Sigmoid colon (tissue), 7 donors: ENCODE data around the gene OR8K3. TPM values are rescaled to one million over a fixed set of nuclear protein-coding genes. Genes with fewer than 3 reads are reported as not detected.

ENCODE experiments used
- DNase-seq: peaks from one replicate; pipeline ENCODE4 v3.0.0-alpha.2; 2019
- H3K27ac ChIP-seq, 4 donors: fragments of 200-600 bp; sonication (generic); one replicate each; pipeline ENCODE4 v1.5.1; 2016 to 2019; ENCODE audit warnings: mild to moderate bottlenecking in 1 of 4
- H3K27me3 ChIP-seq, 3 donors: fragments of 200-600 bp; sonication (generic); one replicate each; pipeline ENCODE4 v1.5.1; 2019; ENCODE audit warnings: mild to moderate bottlenecking in 1 of 3
- H3K36me3 ChIP-seq, 4 donors: fragments of 200-600 bp; sonication (generic); one replicate each; pipeline ENCODE4 v1.5.1; 2016 to 2019
- H3K4me1 ChIP-seq, 4 donors: fragments of 200-600 bp; sonication (generic); one replicate each; pipeline ENCODE4 v1.5.1; 2017 to 2019
- H3K4me3 ChIP-seq, 4 donors: fragments of 200-600 bp; sonication (generic); one replicate each; pipeline ENCODE4 v1.5.1; 2017 to 2019; ENCODE audit warnings: mild to moderate bottlenecking in 2 of 4, moderate library complexity in 1 of 4
- H3K9me3 ChIP-seq, 4 donors: fragments of 200-600 bp in 3 of 4; sonication (generic) in 3 of 4; one replicate each; pipeline versions ENCODE4 v1.5.1 to v1.6.1; 2013 to 2019
- EP300 ChIP-seq, 4 donors: sonication (generic); formaldehyde crosslinking; IDR thresholded peaks; one replicate each; pipeline ENCODE4 v1.6.1; 2017; ENCODE audit warnings: antibody characterized with exemption in 4 of 4
- POLR2A ChIP-seq, 2 donors: fragments of 450-650 bp; IDR thresholded peaks; one replicate each; pipeline ENCODE4 v1.6.1; 2016; ENCODE audit warnings: antibody characterized with exemption in 2 of 2, mild to moderate bottlenecking in 2 of 2, moderate library complexity in 2 of 2
- POLR2AphosphoS5 ChIP-seq, 4 donors: sonication (generic); formaldehyde crosslinking; IDR thresholded peaks; one replicate each; pipeline ENCODE4 v1.6.1; 2017; ENCODE audit warnings: antibody characterized with exemption in 4 of 4
- WGBS, 2 donors: extraction: QIAGEN DNeasy Blood & Tissue Kit; methylation state at CpG; one replicate each; pipeline ENCODE4 v1.1.7; 2013; 5-methylcytosine and 5-hydroxymethylcytosine counted together
- intact Hi-C: fragments of 100-400 bp; cut with DNase I; formaldehyde crosslinking; loops from one replicate; pipeline ENCODE4 v1.15.1; 2023
- polyA plus RNA-seq, 3 donors: library from polyadenylated mRNA; stranded (reverse); fragments of 200-250 nt; gene quantifications; one replicate each; pipeline ENCODE4 v1.2.3, GENCODE V29; 2013
- total RNA-seq, 4 donors: library from RNA; depleted of rRNA; stranded (reverse); fragments of >200 nt; gene quantifications; one replicate each; pipeline ENCODE4 v1.1.0, GENCODE V29; 2016
- TF ChIP-seq, protein P1 (sequence below), 4 experiments: fragments of 450-650 bp in 3 of 4; fragments of 200-600 bp in 1 of 4; IDR thresholded peaks; one replicate each; pipeline ENCODE4 v1.5.1; 2016 to 2019; ENCODE audit warnings: antibody characterized with exemption in 4 of 4, mild to moderate bottlenecking in 3 of 4, moderate library complexity in 2 of 4
- donor health status: healthy with polysubstance abuse.
- donor health status: Bipolar disorder and iron deficiency.
- donor health status: healthy.

OR8K3 gene
- total and polyA plus RNA-seq, 7 donors: not detected

DNA sequence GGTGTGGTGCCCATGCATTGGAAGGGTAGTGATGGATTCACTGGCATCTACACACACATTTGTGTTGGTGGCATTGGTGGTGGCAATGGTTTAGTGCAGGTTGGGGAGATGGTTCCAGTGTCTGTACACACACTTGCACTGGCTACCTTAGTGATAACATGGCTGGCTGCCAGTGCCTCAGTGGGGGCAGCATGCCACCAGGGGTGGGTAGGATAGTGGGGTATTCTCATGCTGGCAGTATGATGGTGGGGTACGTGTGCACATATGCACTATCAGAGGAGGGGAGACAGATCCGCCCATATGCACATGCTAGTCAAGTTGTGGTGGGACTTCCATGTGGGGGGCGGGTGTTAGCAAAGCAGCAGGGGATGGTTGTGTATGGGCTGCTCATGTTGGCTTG, 7.1 kb upstream of the OR8K3 start:
- Histone ChIP-seq H3K27ac (no peak overlapping the region), H3K4me1 (no peaks in the 10 kb centered on the region), H3K4me3 (no peak overlapping the region), H3K27me3 (no peaks in the 10 kb centered on the region), H3K9me3 (peaks cover 0 to 3% (median 0%) of the 10 kb centered on the region in 4 donors), H3K36me3 (no peaks in the 10 kb centered on the region)
- intact Hi-C loops: no loop called here
- TF ChIP-seq POLR2AphosphoS5 (IDR thresholded peaks at IDR 0.05) (no peak), EP300 (IDR thresholded peaks at IDR 0.05) (no peak), POLR2A (IDR thresholded peaks at IDR 0.05) (no peak)
- TF ChIP-seq, protein P1, sequence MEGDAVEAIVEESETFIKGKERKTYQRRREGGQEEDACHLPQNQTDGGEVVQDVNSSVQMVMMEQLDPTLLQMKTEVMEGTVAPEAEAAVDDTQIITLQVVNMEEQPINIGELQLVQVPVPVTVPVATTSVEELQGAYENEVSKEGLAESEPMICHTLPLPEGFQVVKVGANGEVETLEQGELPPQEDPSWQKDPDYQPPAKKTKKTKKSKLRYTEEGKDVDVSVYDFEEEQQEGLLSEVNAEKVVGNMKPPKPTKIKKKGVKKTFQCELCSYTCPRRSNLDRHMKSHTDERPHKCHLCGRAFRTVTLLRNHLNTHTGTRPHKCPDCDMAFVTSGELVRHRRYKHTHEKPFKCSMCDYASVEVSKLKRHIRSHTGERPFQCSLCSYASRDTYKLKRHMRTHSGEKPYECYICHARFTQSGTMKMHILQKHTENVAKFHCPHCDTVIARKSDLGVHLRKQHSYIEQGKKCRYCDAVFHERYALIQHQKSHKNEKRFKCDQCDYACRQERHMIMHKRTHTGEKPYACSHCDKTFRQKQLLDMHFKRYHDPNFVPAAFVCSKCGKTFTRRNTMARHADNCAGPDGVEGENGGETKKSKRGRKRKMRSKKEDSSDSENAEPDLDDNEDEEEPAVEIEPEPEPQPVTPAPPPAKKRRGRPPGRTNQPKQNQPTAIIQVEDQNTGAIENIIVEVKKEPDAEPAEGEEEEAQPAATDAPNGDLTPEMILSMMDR (IDR thresholded peaks at IDR 0.05): no peak
- DNase-seq: no peak
- WGBS, 2 donors: 88 to 90% methylated on average over 3 of the region's 3 CpGs

DNA sequence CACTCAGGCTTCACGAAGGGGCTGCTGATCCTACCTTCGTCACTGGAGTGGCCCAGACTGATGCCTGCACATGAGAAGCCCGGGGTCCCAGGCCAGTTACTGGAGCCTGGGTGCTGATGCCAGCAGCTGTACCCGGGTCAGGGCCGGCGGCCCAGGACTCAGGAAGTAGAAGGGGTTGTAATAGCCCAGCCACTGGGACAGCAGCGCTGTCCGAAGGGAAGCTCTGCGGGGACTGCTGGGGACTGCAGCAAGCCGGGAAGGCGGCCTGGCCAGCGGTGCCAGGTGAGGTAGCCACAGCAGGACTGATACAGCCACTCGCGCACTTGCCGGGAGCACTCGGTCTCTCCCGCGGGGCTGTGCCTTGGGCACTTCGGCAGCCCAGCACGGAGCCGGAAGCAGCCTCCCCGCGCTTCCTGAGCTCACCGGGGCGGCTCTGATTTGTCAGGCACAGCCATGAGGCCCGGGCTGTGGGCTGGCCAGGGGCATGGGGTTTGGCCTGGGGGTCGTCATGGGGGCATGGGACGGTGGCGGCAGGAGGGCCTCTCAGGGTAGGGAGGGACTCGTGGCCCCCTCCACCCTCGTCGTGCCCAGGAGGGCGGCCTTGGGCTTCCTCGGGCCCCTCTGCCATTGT, 17.0 kb downstream of the OR8K3 start:
- intact Hi-C loops: no loop called here
- TF ChIP-seq, protein P1 (IDR thresholded peaks at IDR 0.05): no peak
- TF ChIP-seq POLR2AphosphoS5 (IDR thresholded peaks at IDR 0.05) (no peak), EP300 (IDR thresholded peaks at IDR 0.05) (no peak), POLR2A (IDR thresholded peaks at IDR 0.05) (no peak)
- DNase-seq: no peak
- H3K27ac ChIP-seq: no peak overlapping the region
- H3K4me1 ChIP-seq: no peaks in the 10 kb centered on the region
- WGBS, 2 donors: 93 to 95% methylated on average over 34 of the region's 34 CpGs
- no peaks in the 10 kb centered on the region for H3K9me3 ChIP-seq
- H3K36me3 ChIP-seq: no peaks in the 10 kb centered on the region
- no peaks in the 10 kb centered on the region for H3K27me3 ChIP-seq
- no peak overlapping the region for H3K4me3 ChIP-seq

DNA sequence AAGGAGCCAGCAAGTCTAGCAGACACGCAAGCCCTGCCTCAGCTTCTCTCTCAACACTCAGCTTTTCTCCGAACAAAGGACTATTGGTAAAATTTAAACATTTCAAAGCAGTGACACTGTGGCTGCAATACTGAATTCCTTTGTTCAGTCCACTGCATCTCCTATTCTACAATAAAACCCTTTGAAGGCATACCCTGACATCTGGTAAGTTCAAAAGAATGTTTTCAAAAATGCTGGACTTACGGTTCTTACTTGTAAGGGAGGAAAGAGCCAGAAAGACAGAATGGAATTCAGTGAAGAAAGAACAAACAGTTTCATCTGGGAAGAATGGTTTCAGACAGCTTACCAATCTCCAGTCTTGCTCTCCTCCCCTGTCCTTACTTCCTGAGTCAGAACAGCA, 18.2 kb downstream of the OR8K3 start:
- DNase-seq: no peak
- WGBS, 2 donors: 71 to 92% methylated on average over 3 of the region's 3 CpGs
- intact Hi-C loops: no loop called here

DNA sequence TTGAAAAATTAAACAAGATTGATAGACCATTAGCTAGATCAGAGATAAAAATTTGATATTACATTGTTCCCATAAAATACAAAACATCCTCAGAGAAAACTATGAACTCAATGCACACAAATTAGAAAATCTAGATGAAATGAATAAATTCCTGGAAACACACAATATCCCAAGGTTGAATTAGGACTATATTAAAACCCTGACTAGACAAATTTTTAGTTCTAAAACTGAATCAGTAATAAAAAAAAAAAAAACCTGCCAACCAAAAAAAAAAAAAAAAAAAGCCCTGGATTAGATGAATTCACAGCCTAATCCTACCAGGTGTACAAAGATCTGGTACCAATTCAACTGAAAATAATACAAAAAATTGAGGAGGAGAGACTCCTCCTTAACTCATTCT, 25.3 kb downstream of the OR8K3 start:
- Histone ChIP-seq H3K27ac (no peak overlapping the region), H3K4me1 (no peaks in the 10 kb centered on the region), H3K9me3 (peaks cover 0 to 3% (median 0%) of the 10 kb centered on the region in 4 donors), H3K27me3 (no peaks in the 10 kb centered on the region), H3K4me3 (no peak overlapping the region), H3K36me3 (no peaks in the 10 kb centered on the region)
- DNase-seq: no peak
- intact Hi-C loops: no loop called here
- TF ChIP-seq, protein P1 (IDR thresholded peaks at IDR 0.05): no peak
- TF ChIP-seq POLR2A (IDR thresholded peaks at IDR 0.05) (no peak), EP300 (IDR thresholded peaks at IDR 0.05) (no peak), POLR2AphosphoS5 (IDR thresholded peaks at IDR 0.05) (no peak)

More for the DNA sequence above, 18.2 kb downstream of the OR8K3 start:
- no peaks in the 10 kb centered on the region for H3K9me3 ChIP-seq
- no peaks in the 10 kb centered on the region for H3K27me3 ChIP-seq
- no peaks in the 10 kb centered on the region for H3K36me3 ChIP-seq
- TF ChIP-seq POLR2A (IDR thresholded peaks at IDR 0.05): no peak
- TF ChIP-seq, protein P1 (IDR thresholded peaks at IDR 0.05): no peak
- TF ChIP-seq EP300 (IDR thresholded peaks at IDR 0.05): no peak
- TF ChIP-seq POLR2AphosphoS5 (IDR thresholded peaks at IDR 0.05): no peak
- H3K27ac ChIP-seq: no peak overlapping the region
- no peaks in the 10 kb centered on the region for H3K4me1 ChIP-seq
- no peak overlapping the region for H3K4me3 ChIP-seq

DNA sequence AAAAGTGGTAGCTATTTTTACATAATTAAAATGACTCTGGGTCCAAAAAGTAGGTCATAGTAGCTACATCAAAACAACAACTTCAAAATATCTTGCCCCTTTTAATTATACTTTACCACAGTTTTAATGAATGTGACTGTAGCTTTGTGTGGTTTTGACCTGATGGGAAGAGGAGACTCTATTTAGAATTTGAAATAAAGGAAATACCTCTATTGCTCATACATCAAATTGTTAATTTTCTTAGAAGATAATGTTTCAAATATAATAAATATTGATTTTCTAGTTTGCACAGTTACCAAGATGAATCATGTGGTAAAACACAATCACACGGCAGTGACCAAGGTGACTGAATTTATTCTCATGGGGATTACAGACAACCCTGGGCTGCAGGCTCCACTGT, 30.8 kb downstream of the OR8K3 start, which contains the start of gene OR8K1:
OR8K1 (plus strand) TSS at position 301 of the 400 bp plus-strand sequence; CDS start at position 301, 0 bp downstream.
- TF ChIP-seq EP300 (IDR thresholded peaks at IDR 0.05) (no peak), POLR2AphosphoS5 (IDR thresholded peaks at IDR 0.05) (no peak), POLR2A (IDR thresholded peaks at IDR 0.05) (no peak)
- TF ChIP-seq, protein P1 (IDR thresholded peaks at IDR 0.05): no peak

More for the DNA sequence above, 30.8 kb downstream of the OR8K3 start, which contains the start of gene OR8K1:
- DNase-seq: no peak
- Histone ChIP-seq H3K27me3 (no peaks in the 10 kb centered on the region), H3K27ac (no peak within 1 kb of the TSS), H3K9me3 (no peaks in the 10 kb centered on the region), H3K4me3 (no peak within 1 kb of the TSS), H3K4me1 (no peaks in the 10 kb centered on the region), H3K36me3 (no peaks in the 10 kb centered on the region)
- WGBS, 2 donors: 91 to 96% methylated on average over 1 of the region's 1 CpG
- intact Hi-C loops: no loop called here
